HepG2 (cell line): ENCODE measurements around the gene AKAP8L. TPM values are rescaled to one million over a fixed set of nuclear protein-coding genes. Genes with fewer than 3 reads are reported as not detected.

Source experiments
- DMAP1 ChIP-seq: IDR thresholded peaks from 2 replicates; pipeline ENCODE4 v1.6.1; 2016
- MBD4 ChIP-seq: IDR thresholded peaks from 2 replicates; pipeline ENCODE4 v1.6.1; 2012; ENCODE audit warnings: low read length, inconsistent platforms, borderline replicate concordance
- MEIS2 ChIP-seq: sonication (generic); formaldehyde crosslinking; IDR thresholded peaks from 2 replicates; pipeline ENCODE4 v1.9.0; 2021; ENCODE audit warnings: mild to moderate bottlenecking, missing genetic modification reagents
- MIER2 ChIP-seq: IDR thresholded peaks from 2 replicates; pipeline ENCODE4 v1.6.1; 2016; ENCODE audit warnings: missing biosample characterization, missing genetic modification reagents
- RAD51 ChIP-seq: fragments of 450-650 bp; IDR thresholded peaks from 2 replicates; pipeline ENCODE4 v1.6.1; 2016; ENCODE audit warnings: borderline replicate concordance
- TAF1 ChIP-seq: sonication (generic); formaldehyde crosslinking; IDR thresholded peaks from 2 replicates; pipeline ENCODE4 v1.4.0; 2020; ENCODE audit warnings: missing genetic modification reagents
- TFE3 ChIP-seq: IDR thresholded peaks from 2 replicates; pipeline ENCODE4 v1.6.1; 2016
- YEATS2 ChIP-seq: sonication (generic); formaldehyde crosslinking; IDR thresholded peaks from 2 replicates; pipeline ENCODE4 v1.4.0; 2020; ENCODE audit warnings: missing genetic modification reagents, borderline replicate concordance
- ZNF296 ChIP-seq: sonication (generic); formaldehyde crosslinking; conservative IDR thresholded peaks from 2 replicates; pipeline ENCODE4 v1.5.0; 2020; ENCODE audit warnings: mild to moderate bottlenecking, missing genetic modification reagents
- ZNF460 ChIP-seq: sonication (generic); formaldehyde crosslinking; IDR thresholded peaks from 2 replicates; pipeline ENCODE4 v1.5.1; 2020; ENCODE audit warnings: missing genetic modification reagents, mild to moderate bottlenecking, borderline replicate concordance
- ZNF572 ChIP-seq: sonication (generic); formaldehyde crosslinking; IDR thresholded peaks from 2 replicates; pipeline ENCODE4 v1.5.1; 2020; ENCODE audit warnings: mild to moderate bottlenecking, missing genetic modification reagents
- ZNF609 ChIP-seq: sonication (generic); formaldehyde crosslinking; IDR thresholded peaks from 2 replicates; pipeline ENCODE4 v1.4.0; 2020; ENCODE audit warnings: mild to moderate bottlenecking, missing genetic modification reagents, borderline replicate concordance
- ZNF652 ChIP-seq: IDR thresholded peaks from 2 replicates; pipeline ENCODE4 v1.6.1; 2016; ENCODE audit warnings: low read depth, borderline replicate concordance
- polyA plus RNA-seq, 8 experiments: library from polyadenylated mRNA; depleted of rRNA in 3 of 8; stranded (reverse) in 7 of 8; unstranded in 1 of 8; fragments of >200 nt; fragmentation: Illumina TruSeq in 4 of 8; extraction: Trizol in 4 of 8; gene quantifications; 2 replicates each; pipeline versions ENCODE4 v1.2.1 to v1.2.3, GENCODE V29; 2011 to 2016; ENCODE audit warnings: low read depth in 4 of 8, missing spikeins in 1 of 8, mixed read lengths in 1 of 8; ENCODE audit not compliant: insufficient read depth in 1 of 8
- total RNA-seq, 5 experiments: library from RNA; depleted of rRNA; stranded (reverse); fragments of >200 nt; fragmentation: Illumina TruSeq; extraction: Trizol; gene quantifications; 2 replicates each; pipeline ENCODE4 v1.2.3, GENCODE V29; 2016; ENCODE audit warnings: low read depth in 1 of 5
- TF ChIP-seq, protein P1 (sequence below): sonication (generic); IDR thresholded peaks from 2 replicates; pipeline ENCODE4 v1.6.1; 2016; ENCODE audit warnings: low read depth, borderline replicate concordance
- TF ChIP-seq, protein P2 (sequence below): sonication (generic); formaldehyde crosslinking; IDR thresholded peaks from 2 replicates; pipeline ENCODE4 v1.8.0; 2022; ENCODE audit warnings: missing genetic modification reagents, mild to moderate bottlenecking, inconsistent platforms, borderline replicate concordance
- TF ChIP-seq, protein P3 (sequence below): sonication (generic); formaldehyde crosslinking; conservative IDR thresholded peaks from 2 replicates; pipeline ENCODE4 v1.4.0; 2020; ENCODE audit warnings: mild to moderate bottlenecking, missing genetic modification reagents, moderate library complexity

AKAP8L gene
- total and polyA plus RNA-seq, 2 of the 13 experiments (the other 11 are each of a cell fraction or from before 2014, with no cell fraction given) = 48.2 to 49.6 TPM

DNA sequence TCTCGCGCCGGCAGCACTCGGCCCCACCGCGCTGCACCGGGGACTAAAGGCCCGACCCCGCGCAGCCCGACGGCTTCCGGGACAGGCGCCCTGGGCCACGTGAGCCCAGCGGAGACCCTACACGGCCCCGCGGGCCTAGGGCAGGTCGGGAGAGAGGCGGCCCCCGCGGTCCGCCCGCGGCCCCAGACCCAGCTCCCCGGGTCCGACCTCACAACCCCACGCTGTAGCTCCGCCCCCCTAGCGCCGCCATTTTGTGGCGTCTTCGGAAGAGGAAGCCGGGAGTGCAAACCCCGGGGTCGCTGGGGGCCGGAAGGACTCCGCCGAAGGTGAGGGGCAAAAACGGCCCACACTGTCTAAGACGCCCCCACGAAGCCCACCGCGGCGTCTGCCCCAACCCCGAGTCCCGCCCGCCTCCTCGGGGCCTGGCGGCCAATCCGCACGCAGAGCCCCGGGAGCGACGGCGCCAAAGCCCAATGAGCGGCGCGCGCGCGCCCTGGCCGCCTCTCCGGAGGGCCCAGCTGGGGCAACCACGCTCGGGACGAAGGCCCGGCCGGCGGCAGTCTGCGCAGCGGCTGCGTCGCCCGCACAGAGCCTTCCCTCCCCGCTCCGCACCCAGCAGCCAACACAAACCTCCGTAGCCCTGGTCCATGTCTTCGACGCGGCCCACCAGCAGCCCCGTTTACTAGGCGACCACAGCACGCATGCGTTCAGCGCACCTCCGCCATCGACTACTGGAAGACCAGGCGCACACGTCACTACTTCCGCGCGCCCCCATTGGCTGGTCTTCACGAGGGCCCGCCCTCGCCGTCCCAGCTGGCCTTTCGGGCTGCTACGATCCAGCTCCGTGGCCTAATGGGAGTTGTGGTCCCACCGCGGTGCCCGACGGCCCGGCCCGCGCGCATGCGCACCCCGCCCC is 39.4 kb downstream of the AKAP8L start, which contains the start of gene AKAP8 (continued):
- no peak for TF ChIP-seq MBD4
- TF ChIP-seq, protein P1, sequence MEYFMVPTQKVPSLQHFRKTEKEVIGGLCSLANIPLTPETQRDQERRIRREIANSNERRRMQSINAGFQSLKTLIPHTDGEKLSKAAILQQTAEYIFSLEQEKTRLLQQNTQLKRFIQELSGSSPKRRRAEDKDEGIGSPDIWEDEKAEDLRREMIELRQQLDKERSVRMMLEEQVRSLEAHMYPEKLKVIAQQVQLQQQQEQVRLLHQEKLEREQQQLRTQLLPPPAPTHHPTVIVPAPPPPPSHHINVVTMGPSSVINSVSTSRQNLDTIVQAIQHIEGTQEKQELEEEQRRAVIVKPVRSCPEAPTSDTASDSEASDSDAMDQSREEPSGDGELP = peak; percentile 85; the same call in 1 of the 2 replicates
- TF ChIP-seq, protein P2, sequence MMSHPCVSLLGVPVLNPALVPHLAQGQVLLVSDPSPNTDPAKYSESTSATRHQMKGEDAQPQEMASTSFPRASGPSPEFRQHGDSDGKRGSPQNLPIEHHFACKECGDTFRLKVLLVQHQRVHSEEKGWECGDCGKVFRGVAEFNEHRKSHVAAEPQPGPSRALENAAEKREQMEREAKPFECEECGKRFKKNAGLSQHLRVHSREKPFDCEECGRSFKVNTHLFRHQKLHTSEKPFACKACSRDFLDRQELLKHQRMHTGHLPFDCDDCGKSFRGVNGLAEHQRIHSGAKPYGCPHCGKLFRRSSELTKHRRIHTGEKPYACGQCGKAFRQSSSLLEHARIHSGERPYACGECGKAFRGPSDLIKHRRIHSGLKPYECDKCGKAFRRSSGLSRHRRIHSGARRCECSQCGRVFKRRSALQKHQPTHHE (CRISPR knock-in tag) = no peak; the same call in 1 of the 2 replicates
- peak; percentile 70; the same call in 1 of the 2 replicates for TF ChIP-seq TAF1
- no peak; the same call in 1 of the 2 replicates for TF ChIP-seq DMAP1 (CRISPR knock-in tag)
- TF ChIP-seq MIER2 (CRISPR knock-in tag) = peak; percentile 43; the same call in 1 of the 2 replicates
- peak; percentile 47; the same call in 1 of the 2 replicates for TF ChIP-seq ZNF609 (CRISPR knock-in tag)
- no peak for TF ChIP-seq ZNF572 (CRISPR knock-in tag)
- TF ChIP-seq YEATS2 = peak; percentile 64; the same call in 1 of the 2 replicates
- TF ChIP-seq, protein P3, sequence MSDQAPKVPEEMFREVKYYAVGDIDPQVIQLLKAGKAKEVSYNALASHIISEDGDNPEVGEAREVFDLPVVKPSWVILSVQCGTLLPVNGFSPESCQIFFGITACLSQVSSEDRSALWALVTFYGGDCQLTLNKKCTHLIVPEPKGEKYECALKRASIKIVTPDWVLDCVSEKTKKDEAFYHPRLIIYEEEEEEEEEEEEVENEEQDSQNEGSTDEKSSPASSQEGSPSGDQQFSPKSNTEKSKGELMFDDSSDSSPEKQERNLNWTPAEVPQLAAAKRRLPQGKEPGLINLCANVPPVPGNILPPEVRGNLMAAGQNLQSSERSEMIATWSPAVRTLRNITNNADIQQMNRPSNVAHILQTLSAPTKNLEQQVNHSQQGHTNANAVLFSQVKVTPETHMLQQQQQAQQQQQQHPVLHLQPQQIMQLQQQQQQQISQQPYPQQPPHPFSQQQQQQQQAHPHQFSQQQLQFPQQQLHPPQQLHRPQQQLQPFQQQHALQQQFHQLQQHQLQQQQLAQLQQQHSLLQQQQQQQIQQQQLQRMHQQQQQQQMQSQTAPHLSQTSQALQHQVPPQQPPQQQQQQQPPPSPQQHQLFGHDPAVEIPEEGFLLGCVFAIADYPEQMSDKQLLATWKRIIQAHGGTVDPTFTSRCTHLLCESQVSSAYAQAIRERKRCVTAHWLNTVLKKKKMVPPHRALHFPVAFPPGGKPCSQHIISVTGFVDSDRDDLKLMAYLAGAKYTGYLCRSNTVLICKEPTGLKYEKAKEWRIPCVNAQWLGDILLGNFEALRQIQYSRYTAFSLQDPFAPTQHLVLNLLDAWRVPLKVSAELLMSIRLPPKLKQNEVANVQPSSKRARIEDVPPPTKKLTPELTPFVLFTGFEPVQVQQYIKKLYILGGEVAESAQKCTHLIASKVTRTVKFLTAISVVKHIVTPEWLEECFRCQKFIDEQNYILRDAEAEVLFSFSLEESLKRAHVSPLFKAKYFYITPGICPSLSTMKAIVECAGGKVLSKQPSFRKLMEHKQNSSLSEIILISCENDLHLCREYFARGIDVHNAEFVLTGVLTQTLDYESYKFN (CRISPR knock-in tag) = peak; percentile 20; the same call in 1 of the 2 replicates
- peak; percentile 30 for TF ChIP-seq MEIS2 (CRISPR knock-in tag)
- no peak for TF ChIP-seq ZNF460 (CRISPR knock-in tag)
- no peak for TF ChIP-seq RAD51
- TF ChIP-seq ZNF652 = no peak
- TF ChIP-seq TFE3 (CRISPR knock-in tag) = peak; percentile 13; the same call in 1 of the 2 replicates
- TF ChIP-seq ZNF296 (CRISPR knock-in tag) = no peak
